Right kidney (tissue), 1 donor: Measurements from ENCODE around the gene GPD2.
"Not testable (repeated sequence)": the region's sequence is repeated elsewhere in the genome, so short reads cannot be mapped to it uniquely, and the experiment has no call there.

Experiments used
- DNase-seq: peaks from one replicate; pipeline ENCODE4 v3.0.0-alpha.2; 2016

Gene GPD2

GRCh38 chr2:156586621-156587020 lies 150.4 kb downstream of the GPD2 start:
- DNase-seq, result no peak

- peak; percentile 23 for DNase-seq
Observed at GRCh38 chr2:156589381-156590079, 153.4 kb downstream of the GPD2 start.

- no peak for DNase-seq
Observed at GRCh38 chr2:156590085-156590739, 154.0 kb downstream of the GPD2 start.

GRCh38 chr2:156592809-156593593 lies 156.8 kb downstream of the GPD2 start:
- DNase-seq, result no peak

- DNase-seq, result no peak
Observed at GRCh38 chr2:156593594-156593921, 157.4 kb downstream of the GPD2 start.

- DNase-seq, result no peak
Observed at GRCh38 chr2:156598563-156598962, 162.4 kb downstream of the GPD2 start.

- no peak for DNase-seq
Observed at GRCh38 chr2:156600196-156600595, 164.0 kb downstream of the GPD2 start.

- no peak for DNase-seq
Observed at GRCh38 chr2:156601855-156602551, 165.8 kb downstream of the GPD2 start.

- no peak for DNase-seq
Observed at GRCh38 chr2:156602552-156602933, 166.4 kb downstream of the GPD2 start.

GRCh38 chr2:156615836-156616322 lies 179.7 kb downstream of the GPD2 start:
- no peak for DNase-seq

- DNase-seq, result not testable (repeated sequence)
Observed at GRCh38 chr2:156618071-156618470, 181.9 kb downstream of the GPD2 start.

- DNase-seq, result no peak
Observed at GRCh38 chr2:156619021-156619539, 182.9 kb downstream of the GPD2 start.

- no peak for DNase-seq
Observed at GRCh38 chr2:156622491-156622890, 186.3 kb downstream of the GPD2 start.

GRCh38 chr2:156625360-156626170 lies 189.4 kb downstream of the GPD2 start:
- DNase-seq, result no peak

- DNase-seq, result no peak
Observed at GRCh38 chr2:156626931-156627330, 190.8 kb downstream of the GPD2 start.

GRCh38 chr2:156630579-156631337 lies 194.6 kb downstream of the GPD2 start:
- no peak for DNase-seq

GRCh38 chr2:156635646-156636045 lies 199.5 kb downstream of the GPD2 start:
- no peak for DNase-seq
